GM19397 (cell line): ENCODE results near the gene ADGRG1.
"Not testable (repeated sequence)": the region's sequence is repeated elsewhere in the genome, so short reads cannot be mapped to it uniquely, and the experiment has no call there.

Source experiments
- ATAC-seq: cut with Tn5 transposase; IDR thresholded peaks from one replicate; pipeline ENCODE4 v1.9.1; 2021; ENCODE audit warnings: mild to moderate bottlenecking, moderate library complexity; ENCODE audit not compliant: unreplicated experiment

The ADGRG1 gene

GRCh38 chr16:57665541-57665940, 37.1 kb downstream of the ADGRG1 start:
- ATAC-seq, result no peak

DNA sequence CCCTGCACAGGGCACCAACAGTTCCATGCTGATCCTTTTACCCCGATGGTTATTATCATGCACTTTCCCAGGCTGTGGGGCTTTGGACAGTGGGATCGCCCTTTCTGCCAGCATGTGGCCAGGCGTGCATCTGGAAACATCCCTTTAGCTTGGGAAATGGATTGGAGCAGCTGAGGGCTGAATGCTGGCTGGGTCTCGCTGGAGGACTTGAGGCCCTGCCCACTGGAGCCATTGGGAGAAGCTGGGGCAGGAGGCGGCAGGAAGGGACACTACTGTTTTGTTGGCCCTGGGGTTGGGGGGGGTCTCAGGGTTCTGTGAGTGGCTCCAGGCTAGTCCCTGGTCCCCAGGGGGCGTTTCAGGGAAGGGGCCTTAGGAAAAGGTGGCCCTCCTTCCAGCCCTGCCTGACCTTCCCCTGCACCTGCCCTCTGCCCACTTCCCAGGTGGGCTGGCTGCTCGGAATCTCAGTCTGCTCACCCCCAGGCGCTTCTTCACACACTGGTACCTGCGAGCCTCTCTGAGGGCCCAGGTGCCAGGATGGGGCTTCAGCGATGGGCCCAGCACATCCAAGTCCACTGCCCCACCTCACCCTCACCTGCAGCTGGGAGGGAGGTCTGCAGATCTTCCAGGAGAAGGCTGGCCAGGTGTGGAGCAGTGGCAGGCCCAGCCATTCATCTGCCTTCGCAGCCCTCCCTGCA, 38.1 kb downstream of the ADGRG1 start:
- no peak for ATAC-seq

GRCh38 chr16:57667048-57667525, 38.7 kb downstream of the ADGRG1 start:
- no peak for ATAC-seq

- no peak for ATAC-seq
These were observed 39.3 kb downstream of the ADGRG1 start for GRCh38 chr16:57667526-57668262.

DNA sequence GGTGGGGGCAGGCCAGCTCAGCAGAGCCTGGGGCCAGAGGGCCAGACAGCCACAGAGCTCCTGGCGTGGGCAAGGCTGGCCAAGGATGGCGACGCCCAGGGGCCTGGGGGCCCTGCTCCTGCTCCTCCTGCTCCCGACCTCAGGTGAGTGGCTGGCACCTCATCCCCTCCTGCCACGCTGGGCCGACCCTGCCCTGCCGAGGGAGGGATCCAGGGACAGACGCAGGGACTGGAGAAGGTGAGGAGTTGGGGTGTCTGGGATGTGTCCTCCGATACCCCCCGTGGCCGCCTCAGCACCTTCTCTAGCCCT, 39.8 kb downstream of the ADGRG1 start, which contains the start of gene ADGRG3:
Gene ADGRG3, plus strand, starts transcription at position 44 of the 309 bp plus-strand sequence. Its CDS starts 42 bp downstream, at position 86.
- ATAC-seq, result no peak

DNA sequence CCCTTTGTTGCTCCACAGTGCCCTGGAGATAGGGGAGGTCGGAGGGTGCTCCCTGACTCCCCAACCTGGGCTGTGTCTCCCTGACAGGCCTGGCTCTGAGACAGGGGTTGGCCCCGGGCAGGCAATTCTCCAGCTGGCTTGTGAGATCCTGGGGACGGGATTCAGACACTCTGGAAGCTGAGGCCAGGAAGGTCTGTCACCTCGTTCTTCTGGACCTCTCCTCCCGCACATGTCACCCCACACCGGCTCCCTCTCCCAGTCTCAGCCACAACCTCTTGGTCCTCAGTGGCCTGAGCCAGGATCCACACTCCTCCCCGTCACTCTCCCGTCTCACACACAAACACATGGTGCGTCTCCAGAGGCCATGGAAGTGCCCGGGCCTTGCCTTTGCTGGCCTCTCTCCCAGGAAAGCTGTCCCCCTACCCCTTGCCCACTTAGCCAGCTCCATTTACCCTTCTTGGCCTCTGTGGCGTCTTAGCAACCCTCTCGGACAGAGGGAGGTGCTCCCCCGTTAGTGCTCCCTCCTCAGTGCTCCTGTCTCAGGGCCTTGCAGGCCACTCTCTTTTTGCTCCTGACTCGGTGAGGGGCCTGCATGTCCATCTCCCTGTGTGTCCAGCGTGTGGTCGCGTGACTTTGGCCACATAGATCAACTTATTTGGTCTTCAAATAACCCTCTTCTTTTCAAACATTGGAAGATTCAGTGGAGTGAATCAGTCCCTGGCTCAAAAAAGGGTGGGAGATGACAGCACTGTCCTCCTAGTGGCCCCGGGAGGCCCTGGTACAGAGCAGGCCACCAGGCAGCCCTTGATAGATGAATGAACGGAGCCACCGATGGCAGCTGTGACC, 40.4 kb downstream of the ADGRG1 start:
- no peak for ATAC-seq

DNA sequence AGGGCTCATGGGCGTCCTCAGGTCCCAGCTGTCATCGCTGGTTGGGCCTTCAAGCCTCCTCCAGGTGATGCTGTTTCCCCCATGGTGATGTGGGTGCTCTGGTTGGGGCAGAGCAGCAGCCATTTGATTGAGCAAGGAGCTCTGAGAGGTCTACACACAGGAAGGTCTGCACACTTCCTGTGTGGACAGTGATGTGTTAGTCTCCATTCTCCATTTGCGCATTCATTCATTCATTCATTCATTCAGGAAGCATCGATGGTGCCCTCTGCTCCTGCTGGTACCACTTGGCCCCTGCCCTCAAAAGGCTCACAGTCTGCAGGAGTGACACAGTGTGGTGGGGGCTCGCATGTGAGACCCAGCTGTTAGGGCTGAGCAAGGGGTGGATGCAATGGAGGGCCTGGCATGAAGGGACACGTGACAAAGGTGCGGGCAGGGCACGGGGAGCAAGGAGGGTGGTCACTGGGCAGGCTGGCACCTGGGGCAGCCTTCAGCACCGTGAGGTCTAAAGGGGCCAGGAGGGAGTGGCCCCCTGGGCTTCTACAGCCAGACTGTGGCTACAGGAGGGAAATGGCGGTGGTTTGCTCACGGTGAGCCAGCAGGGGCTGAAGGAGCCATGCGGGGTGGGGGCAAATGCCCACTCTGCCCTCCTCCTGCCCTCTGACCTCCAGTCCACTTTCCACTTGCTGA, 41.2 kb downstream of the ADGRG1 start:
- ATAC-seq, result no peak

- no peak for ATAC-seq
These were observed 41.8 kb downstream of the ADGRG1 start for GRCh38 chr16:57670196-57670595.

- ATAC-seq, result not testable (repeated sequence)
These were observed 43.0 kb downstream of the ADGRG1 start for GRCh38 chr16:57671451-57671850.

DNA sequence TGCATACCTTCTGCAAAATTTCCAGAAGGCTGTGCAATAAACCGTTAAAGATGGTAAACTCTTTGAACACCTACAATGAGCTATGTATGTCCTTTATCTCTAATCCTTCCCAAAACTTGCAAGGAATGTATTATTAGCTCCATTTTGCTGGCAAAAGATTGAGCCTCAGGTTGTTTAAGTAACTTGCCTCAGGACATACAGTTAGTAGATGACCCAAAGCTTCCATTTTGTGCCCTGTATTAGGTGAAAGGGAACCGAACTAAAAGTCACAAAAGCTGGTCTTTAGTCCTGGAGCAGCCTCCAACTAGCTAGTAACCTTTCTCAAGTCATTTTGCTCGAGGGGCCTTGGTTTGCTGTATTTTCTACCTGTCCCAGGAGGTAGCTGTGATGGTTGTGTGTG, 44.0 kb downstream of the ADGRG1 start:
- no peak for ATAC-seq

GRCh38 chr16:57672824-57673223, 44.4 kb downstream of the ADGRG1 start:
- ATAC-seq, result no peak

GRCh38 chr16:57675741-57676551, 47.5 kb downstream of the ADGRG1 start:
- ATAC-seq, result no peak

GRCh38 chr16:57676553-57677085, 48.2 kb downstream of the ADGRG1 start:
- no peak for ATAC-seq

GRCh38 chr16:57677622-57678369, 49.4 kb downstream of the ADGRG1 start:
- no peak for ATAC-seq

- no peak for ATAC-seq
These were observed 50.6 kb downstream of the ADGRG1 start for GRCh38 chr16:57679016-57679415.

DNA sequence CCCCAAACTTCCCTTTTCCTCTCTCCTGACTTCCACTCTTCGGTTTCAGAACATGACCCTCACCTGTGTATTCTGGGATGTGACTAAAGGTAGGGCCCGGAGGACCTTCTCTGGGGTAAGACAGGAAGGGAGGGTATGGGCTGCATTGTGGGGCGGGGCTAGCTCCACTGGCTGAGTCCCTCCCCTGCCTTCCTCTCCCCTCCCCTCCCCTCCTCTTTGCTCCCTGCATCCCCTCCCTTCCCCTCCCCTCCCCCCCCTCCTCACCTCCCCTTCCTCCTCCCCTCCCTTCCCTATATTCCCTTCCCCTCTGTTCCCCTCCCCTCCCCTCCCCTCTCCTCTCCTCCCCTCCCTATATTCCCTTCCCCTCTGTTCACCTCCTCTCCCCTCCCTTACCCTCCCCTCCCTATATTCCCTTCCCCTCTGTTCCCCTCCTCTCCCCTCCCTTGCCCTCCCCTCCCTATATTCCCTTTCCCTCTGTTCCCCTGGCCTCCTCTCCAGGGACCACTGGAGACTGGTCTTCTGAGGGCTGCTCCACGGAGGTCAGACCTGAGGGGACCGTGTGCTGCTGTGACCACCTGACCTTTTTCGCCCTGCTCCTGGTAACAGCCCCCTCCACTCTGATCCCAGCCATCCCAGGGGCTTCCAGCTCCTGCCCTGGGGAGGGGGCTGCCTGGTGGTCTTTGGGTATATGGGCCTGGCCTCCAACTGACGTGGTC, 51.5 kb downstream of the ADGRG1 start:
- no peak for ATAC-seq

GRCh38 chr16:57680842-57681375, 52.5 kb downstream of the ADGRG1 start:
- ATAC-seq, result no peak
